Measurements from ENCODE around the gene HDAC11.
"Not testable (repeated sequence)": the region's sequence is repeated elsewhere in the genome, so short reads cannot be mapped to it uniquely, and the experiment has no call there.

HDAC11 gene

GRCh38 chr3:13494463-13495350 is 14.6 kb downstream of the HDAC11 start:
- no peak for DNase-seq

- no peak for DNase-seq
Observed at GRCh38 chr3:13495351-13495813, 15.3 kb downstream of the HDAC11 start.

- DNase-seq, result no peak
Observed at GRCh38 chr3:13495921-13496723, 16.0 kb downstream of the HDAC11 start.

GRCh38 chr3:13496879-13497278 is 16.8 kb downstream of the HDAC11 start:
- DNase-seq, result no peak

GRCh38 chr3:13497386-13497785 is 17.3 kb downstream of the HDAC11 start:
- DNase-seq, result no peak

GRCh38 chr3:13498354-13499060 is 18.4 kb downstream of the HDAC11 start:
- DNase-seq, result no peak

GRCh38 chr3:13499246-13499645 is 19.1 kb downstream of the HDAC11 start:
- DNase-seq, result not testable (repeated sequence)

- DNase-seq, result no peak
Observed at GRCh38 chr3:13500133-13500885, 20.2 kb downstream of the HDAC11 start.

GRCh38 chr3:13501056-13501455 is 20.9 kb downstream of the HDAC11 start:
- DNase-seq, result no peak

- DNase-seq, result no peak
Observed at GRCh38 chr3:13501521-13501920, 21.4 kb downstream of the HDAC11 start.

GRCh38 chr3:13501958-13502790 is 22.1 kb downstream of the HDAC11 start:
- no peak for DNase-seq

GRCh38 chr3:13502791-13503060 is 22.6 kb downstream of the HDAC11 start:
- no peak for DNase-seq

GRCh38 chr3:13504161-13504831 is 24.2 kb downstream of the HDAC11 start:
- DNase-seq, result no peak

- no peak for DNase-seq
Observed at GRCh38 chr3:13505147-13506130, 25.3 kb downstream of the HDAC11 start.

- DNase-seq, result no peak
Observed at GRCh38 chr3:13506239-13506638, 26.1 kb downstream of the HDAC11 start.

- DNase-seq, result no peak
Observed at GRCh38 chr3:13506680-13507079, 26.6 kb downstream of the HDAC11 start.

GRCh38 chr3:13507247-13507569 is 27.1 kb downstream of the HDAC11 start:
- no peak for DNase-seq

- no peak for DNase-seq
Observed at GRCh38 chr3:13507570-13508339, 27.6 kb downstream of the HDAC11 start.

- no peak for DNase-seq
Observed at GRCh38 chr3:13508496-13508895, 28.4 kb downstream of the HDAC11 start.

Measured in SIG-M5 (cell line).